Motor neuron (in vitro differentiated cells): ENCODE measurements around the gene STK39. TPM values are rescaled to one million over a fixed set of nuclear protein-coding genes. Genes with fewer than 3 reads are reported as not detected.

Experiments used
- ATAC-seq, 8 experiments: fragments of 200-7000 bp; cut with Tn5 transposase; replicated peaks in 6 of 8; 2 replicates each; pipeline ENCODE4 v1.8.0; 2021; ENCODE audit warnings: mild to moderate bottlenecking in 8 of 8, moderate library complexity in 8 of 8
- H3K27ac ChIP-seq, 2 donors: fragments of 250-450 bp; sonication (Bioruptor Pico); 2 replicates each; pipeline ENCODE4 v1.9.0; 2021; ENCODE audit warnings: antibody characterized with exemption in 2 of 2, mild to moderate bottlenecking in 2 of 2, moderate library complexity in 1 of 2
- H3K4me1 ChIP-seq, 2 donors: fragments of 250-450 bp; sonication (Bioruptor Pico); replicated peaks in 1 of 2; 2 replicates each; pipeline ENCODE4 v1.6.1; 2021; ENCODE audit warnings: antibody characterized with exemption in 2 of 2, mild to moderate bottlenecking in 2 of 2, moderate library complexity in 1 of 2
- H3K4me3 ChIP-seq, 5 donors: fragments of 250-450 bp; sonication (Bioruptor Pico); 2 replicates each; pipeline ENCODE4 v1.9.0; 2021; ENCODE audit warnings: antibody characterized with exemption in 5 of 5, mild to moderate bottlenecking in 5 of 5, moderate library complexity in 4 of 5
- WGBS, 10 experiments: fragments of 450-650 bp; shearing (Covaris generic); methylation state at CpG; one replicate each; pipeline ENCODE4 v1.0.0; 2022; 5-methylcytosine and 5-hydroxymethylcytosine counted together
- in situ Hi-C, 9 experiments: fragments of 400-800 bp; cut with MboI; loops; one replicate each; pipeline ENCODE4 v1.15.0; 2021; ENCODE audit warnings: low sequenced_read_pairs in 9 of 9, low pct_unique_long_range_greater_than_20kb in 2 of 9; ENCODE audit not compliant: unreplicated experiment in 9 of 9
- total RNA-seq, 8 experiments: library from RNA; unstranded; fragments of 300-600 nt; gene quantifications; 2 replicates each; pipeline versions ENCODE4 v1.2.3 to v1.2.4, GENCODE V29; 2022

Gene STK39
- total RNA-seq, 8 experiments from 2014 or later, result 12.3 to 43.3 (median 30.2) TPM

DNA sequence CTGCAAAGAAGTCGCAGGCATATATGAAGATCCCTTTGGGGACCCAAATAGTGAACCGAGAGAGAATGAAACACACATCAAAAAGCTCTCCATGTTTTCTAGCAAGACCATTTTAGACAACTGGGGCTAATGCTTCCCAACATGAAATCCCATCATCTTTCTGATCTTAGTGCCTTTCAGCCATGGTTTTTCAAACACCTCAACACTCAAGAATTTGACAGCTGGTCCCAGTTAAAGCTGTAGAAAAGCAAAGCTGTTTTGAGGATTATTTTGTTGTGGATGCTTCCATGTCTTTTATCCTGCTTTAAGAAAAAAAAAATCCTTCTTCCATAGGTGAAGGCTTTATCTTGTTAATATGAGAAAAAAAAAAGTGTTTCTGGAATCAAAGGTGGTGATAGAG is 259.1 kb downstream of the STK39 start:
- peaks cover 0 to 2% of the 10 kb centered on the region in 2 donors for H3K4me1 ChIP-seq
- no peak for ATAC-seq
- no peak overlapping the region for H3K4me3 ChIP-seq
- no peak overlapping the region for H3K27ac ChIP-seq
- WGBS, 10 experiments, result 71 to 100% (median 100%) methylated on average over 1 to 2 of the region's 2 CpGs; no CpG with 5 or more reads in 3 of the 10 experiments
- in situ Hi-C loops, result no loop called here

DNA sequence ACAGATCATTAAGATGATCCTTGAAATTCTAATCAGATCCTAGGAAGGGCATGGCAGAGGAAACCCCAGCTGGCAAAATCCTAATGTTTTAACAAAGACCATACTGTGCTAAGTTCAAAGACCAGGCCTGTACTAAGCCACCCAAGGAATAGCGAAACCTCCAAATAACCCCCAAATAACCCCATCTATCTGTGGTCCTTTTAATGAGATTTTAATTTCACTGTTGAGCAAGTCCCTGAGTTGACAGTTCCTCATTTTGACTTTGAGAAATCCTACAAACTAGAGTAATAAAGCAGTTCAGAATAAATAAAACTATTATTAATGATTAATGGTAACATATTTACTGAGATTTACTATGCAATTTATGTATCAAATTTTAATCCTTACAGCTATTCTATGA is 259.8 kb downstream of the STK39 start:
- whole genome bisulfite sequencing, 10 experiments, result 92 to 100% (median 100%) methylated on average over 1 of the region's 1 CpG; no CpG with 5 or more reads in 5 of the 10 experiments
- ATAC-seq, result no peak

DNA sequence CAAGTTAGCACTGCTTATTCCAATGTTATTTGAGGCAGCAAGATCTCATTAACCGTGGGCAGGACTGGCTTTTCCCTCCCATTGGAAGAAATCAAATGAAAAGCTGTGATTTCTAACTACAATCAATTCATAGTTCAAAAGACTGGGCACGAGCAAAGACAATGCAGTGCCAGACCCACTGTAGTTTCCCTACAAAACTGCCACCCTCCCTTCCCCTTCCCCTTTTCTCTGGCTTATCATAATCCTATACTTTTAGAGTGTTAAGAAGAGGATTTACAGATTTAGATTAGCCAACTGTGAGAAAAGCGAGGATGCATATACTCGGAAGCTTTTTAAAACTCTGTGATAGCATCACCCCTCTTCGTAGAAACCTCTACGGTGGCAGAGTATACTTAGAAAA is 260.4 kb downstream of the STK39 start:
- no peak for ATAC-seq
- Histone ChIP-seq H3K27ac (no peak overlapping the region), H3K4me1 (peaks cover 0 to 2% of the 10 kb centered on the region in 2 donors), H3K4me3 (no peak overlapping the region)
- 80 to 100% (median 94%) methylated on average over 1 to 6 of the region's 6 CpGs; no CpG with 5 or more reads in 2 of the 10 experiments for WGBS, 10 experiments
- in situ Hi-C loops, result no loop called here

More for the DNA sequence above, 259.8 kb downstream of the STK39 start:
- Histone ChIP-seq H3K27ac (no peak overlapping the region), H3K4me3 (no peak overlapping the region), H3K4me1 (peaks cover 0 to 2% of the 10 kb centered on the region in 2 donors)
- in situ Hi-C loops, result no loop called here

DNA sequence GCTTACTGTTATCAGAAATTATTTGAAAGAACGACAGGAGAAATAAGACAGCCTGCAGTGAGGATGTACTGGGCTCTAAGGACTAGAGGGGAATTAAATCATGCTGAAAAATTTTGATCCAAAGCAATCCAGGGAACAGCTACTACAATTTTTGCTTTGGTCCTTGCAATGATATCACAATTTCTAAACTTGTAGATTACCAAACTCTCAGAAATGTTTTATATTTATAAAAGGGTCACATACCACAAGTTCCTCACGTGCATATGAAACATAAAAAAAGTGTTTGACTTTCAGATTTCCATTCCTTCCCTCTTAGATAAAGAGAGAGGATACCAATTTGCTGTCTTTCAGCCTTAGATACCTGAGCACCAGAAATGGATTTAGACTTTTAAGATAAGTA is 261.2 kb downstream of the STK39 start:
- peaks cover 0 to 2% of the 10 kb centered on the region in 2 donors for H3K4me1 ChIP-seq
- H3K4me3 ChIP-seq, result no peak overlapping the region
- in situ Hi-C loops, result no loop called here
- WGBS, 10 experiments, result 90 to 100% (median 100%) methylated on average over 1 to 2 of the region's 2 CpGs; no CpG with 5 or more reads in 1 of the 10 experiments
- no peak overlapping the region for H3K27ac ChIP-seq
- ATAC-seq, result no peak

DNA sequence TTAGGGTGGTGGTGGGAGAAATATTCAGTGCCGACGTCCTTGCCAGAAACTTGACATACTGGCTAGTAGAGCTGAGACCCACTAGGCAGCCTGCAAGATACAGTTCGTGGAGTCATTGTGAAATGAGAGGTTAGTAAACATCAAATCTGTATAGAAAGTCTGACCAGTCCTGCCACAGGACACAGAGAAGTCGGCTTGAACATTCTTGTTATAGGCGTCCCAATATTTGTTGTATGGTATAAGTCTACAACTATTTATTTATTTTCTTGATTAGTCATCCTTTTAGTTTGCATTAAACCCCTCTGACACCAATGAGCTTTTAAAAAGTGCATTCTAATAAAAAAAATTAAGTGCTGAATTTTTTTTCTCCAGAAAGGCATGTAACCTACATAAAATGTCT is 265.4 kb downstream of the STK39 start:
- ATAC-seq, result no peak
- Histone ChIP-seq H3K27ac (no peak overlapping the region), H3K4me1 (no peaks in the 10 kb centered on the region), H3K4me3 (no peak overlapping the region)
- 60 to 100% (median 88%) methylated on average over 1 to 3 of the region's 5 CpGs; no CpG with 5 or more reads in 2 of the 10 experiments for WGBS, 10 experiments
- in situ Hi-C loops, result no loop called here

DNA sequence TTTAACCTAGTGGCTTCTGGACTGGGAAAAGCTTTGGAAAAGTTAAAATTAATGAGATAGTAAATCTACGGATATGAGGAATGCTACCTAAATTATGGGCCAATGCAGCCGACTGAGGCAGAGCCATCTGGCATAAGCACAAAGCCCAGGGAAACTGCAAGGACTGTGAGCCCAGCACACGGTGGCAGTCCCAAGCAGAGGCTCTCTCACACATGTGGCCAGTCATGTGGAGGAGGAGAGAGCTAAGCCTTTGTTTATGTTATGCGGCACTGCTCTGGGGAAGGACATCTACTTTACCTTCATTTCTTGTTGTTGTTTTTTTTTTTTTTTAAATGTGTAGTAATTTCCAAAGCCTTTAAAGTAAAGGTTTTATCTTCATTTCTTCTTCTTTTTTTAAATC is 267.0 kb downstream of the STK39 start:
- peak in 2 of 8 experiments; percentile 30 to 91 for ATAC-seq
- WGBS, 10 experiments, result 42 to 100% (median 100%) methylated on average over 1 to 4 of the region's 4 CpGs; no CpG with 5 or more reads in 1 of the 10 experiments

DNA sequence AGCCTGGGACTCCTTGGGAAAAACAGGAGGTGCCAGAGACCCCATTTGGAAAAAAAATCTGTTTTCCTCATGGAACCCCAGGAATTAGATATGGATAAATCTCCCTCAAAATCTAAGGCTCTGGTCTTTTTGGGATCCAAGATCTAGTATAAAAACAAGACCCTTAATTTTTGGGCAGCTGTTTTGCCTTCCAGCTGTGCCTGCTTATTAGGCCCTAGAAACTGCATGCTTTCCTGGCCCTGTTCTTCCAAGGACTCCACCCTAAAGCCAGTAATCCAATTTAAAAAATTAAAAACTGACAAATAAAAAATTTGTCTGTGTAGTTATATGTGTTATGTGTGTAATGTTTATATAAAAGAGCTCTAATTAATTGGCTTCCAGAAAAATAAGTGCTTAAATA is 274.6 kb downstream of the STK39 start:
- no peak overlapping the region for H3K27ac ChIP-seq
- H3K4me3 ChIP-seq, result no peak overlapping the region
- no peaks in the 10 kb centered on the region for H3K4me1 ChIP-seq
- ATAC-seq, result no peak
- in situ Hi-C loops, result loop anchor here in 1 of 9 experiments (25.0 kb wide), 1 partner anchor 140 kb away; no protein-coding TSS in a partner anchor

More for the DNA sequence above, 267.0 kb downstream of the STK39 start:
- in situ Hi-C loops, result no loop called here
- H3K27ac ChIP-seq, result no peak overlapping the region
- no peak overlapping the region for H3K4me3 ChIP-seq
- H3K4me1 ChIP-seq, result no peaks in the 10 kb centered on the region

DNA sequence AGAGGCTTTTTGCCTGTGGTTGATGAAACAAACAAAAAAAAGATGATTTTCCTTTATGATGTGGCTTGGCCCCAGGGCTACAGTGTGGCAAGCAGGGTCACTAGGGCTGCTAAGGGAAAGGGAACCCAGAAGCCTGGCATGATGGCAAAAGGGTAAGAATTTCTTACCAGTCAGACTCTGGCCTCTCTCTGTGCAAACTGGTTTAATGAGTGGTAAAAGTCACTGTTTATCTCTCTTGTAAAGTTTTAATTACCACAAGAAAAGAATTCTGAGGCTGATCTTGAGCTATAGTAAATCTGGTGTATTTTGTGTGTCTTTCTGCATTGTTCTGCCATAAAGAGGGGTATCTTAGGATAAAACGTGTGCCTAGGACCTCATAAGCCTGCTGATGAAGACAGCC is 275.4 kb downstream of the STK39 start:
- ATAC-seq, result no peak
- in situ Hi-C loops, result loop anchor here in 1 of 9 experiments (25.0 kb wide), 1 partner anchor 140 kb away; no protein-coding TSS in a partner anchor

DNA sequence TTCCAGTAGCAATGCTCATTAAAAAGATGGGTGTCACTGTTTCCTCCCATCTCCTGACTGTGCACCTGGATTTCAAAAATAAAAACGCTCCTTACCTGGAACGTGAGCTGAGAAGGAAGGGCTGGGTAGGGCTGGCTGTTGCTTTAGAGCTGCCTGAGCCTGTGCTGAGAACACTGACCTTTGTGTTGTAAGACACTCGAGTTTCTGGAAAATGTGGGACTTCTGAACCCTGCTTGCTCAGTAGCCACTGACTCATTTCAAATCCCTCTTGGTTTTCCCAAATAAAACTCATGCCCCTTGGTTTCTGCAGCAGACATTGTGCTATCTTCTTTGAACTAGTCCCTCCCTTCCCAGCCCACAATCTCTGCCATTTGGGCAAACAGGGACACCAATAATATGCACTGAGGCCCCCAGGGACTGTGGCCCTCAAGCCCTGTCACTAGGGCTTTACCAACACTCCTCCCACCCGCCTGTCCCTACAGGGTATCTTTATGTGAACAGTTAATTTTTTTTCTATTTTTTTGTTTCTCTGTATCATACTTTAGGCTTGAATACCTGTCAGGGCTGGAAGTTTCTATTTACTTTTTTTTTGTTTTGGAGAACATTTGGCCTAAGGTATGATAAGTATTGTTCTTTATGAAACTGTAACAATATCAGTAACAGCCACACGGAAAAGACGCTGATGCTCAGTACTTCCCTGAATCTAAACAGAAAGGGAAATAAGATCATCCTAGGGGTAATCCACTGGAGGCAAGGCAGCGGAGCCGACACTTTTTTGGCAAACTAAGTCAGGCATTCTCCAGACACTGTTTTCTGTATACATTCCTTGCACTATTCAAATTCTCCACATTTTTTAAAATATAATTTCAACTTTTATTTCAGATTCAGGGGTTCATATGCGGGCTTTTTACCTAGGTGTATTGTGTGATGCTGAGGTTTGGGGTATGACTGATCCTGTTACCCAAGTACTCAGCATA is 280.2 kb downstream of the STK39 start:
- no peak for ATAC-seq
- in situ Hi-C loops, result loop anchor here in 3 of 9 experiments (10.0 to 25.0 kb wide), 2 partner anchors 145 to 148 kb away; no protein-coding TSS in a partner anchor
- WGBS, 10 experiments, result 80 to 100% (median 95%) methylated on average over 3 to 9 of the region's 9 CpGs; no CpG with 5 or more reads in 1 of the 10 experiments
- peaks cover 9 to 26% of the 10 kb centered on the region in 2 donors for H3K4me1 ChIP-seq
- no peak overlapping the region for H3K4me3 ChIP-seq
- no peak overlapping the region for H3K27ac ChIP-seq

More for the DNA sequence above, 275.4 kb downstream of the STK39 start:
- WGBS, 10 experiments, result 83 to 100% (median 100%) methylated on average over 1 of the region's 1 CpG; no CpG with 5 or more reads in 6 of the 10 experiments
- H3K4me3 ChIP-seq, result no peak overlapping the region
- H3K4me1 ChIP-seq, result peaks cover 2 to 3% of the 10 kb centered on the region in 2 donors
- no peak overlapping the region for H3K27ac ChIP-seq

DNA sequence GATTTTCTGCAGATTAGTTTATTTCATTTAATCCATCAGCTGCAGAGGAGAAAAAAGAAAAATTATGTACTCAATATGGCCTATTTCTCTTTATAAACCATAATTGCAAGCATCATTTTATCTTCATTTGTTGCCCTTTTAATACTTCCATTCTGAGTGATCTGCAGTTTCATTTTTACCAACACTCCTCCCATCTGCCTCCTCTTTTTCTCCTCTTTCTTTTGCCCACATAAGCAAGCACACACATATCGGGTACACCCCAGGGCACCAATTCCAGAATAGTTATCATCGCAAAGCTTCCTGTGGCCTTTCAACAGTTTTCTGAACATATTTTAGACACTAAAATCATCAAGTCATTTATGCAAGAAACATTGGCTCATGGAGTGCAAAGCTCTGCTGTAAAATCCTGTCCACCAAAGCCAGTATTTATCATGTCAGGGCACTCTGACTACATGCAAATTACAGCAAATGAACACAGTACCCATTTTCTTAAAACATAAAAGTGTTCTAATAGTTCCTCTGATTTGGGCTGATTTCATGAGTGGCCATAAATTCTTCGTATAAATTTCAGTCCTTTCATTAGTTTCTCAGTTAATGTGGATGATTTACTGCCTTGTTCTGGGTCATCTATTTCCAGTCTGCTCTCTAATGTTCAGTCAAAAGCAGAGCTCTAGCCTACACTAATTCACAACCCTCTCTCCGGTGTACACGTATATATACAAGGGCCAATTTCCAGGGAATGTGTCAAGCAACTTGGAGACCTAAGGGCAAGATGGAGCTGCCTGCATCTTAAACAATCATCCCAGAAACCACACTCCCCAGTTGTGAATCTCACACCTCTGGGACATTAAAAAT is 281.3 kb downstream of the STK39 start:
- Histone ChIP-seq H3K4me3 (no peak overlapping the region), H3K4me1 (peaks cover 18 to 26% of the 10 kb centered on the region in 2 donors), H3K27ac (no peak overlapping the region)
- ATAC-seq, result peak in 5 of 8 experiments; percentile 59 to 84 (median 80)
- WGBS, 10 experiments, result 30 to 100% (median 79%) methylated on average over 1 to 5 of the region's 5 CpGs
- in situ Hi-C loops, result loop anchor here in 3 of 9 experiments (10.0 to 25.0 kb wide), 2 partner anchors 146 to 149 kb away; no protein-coding TSS in a partner anchor

DNA sequence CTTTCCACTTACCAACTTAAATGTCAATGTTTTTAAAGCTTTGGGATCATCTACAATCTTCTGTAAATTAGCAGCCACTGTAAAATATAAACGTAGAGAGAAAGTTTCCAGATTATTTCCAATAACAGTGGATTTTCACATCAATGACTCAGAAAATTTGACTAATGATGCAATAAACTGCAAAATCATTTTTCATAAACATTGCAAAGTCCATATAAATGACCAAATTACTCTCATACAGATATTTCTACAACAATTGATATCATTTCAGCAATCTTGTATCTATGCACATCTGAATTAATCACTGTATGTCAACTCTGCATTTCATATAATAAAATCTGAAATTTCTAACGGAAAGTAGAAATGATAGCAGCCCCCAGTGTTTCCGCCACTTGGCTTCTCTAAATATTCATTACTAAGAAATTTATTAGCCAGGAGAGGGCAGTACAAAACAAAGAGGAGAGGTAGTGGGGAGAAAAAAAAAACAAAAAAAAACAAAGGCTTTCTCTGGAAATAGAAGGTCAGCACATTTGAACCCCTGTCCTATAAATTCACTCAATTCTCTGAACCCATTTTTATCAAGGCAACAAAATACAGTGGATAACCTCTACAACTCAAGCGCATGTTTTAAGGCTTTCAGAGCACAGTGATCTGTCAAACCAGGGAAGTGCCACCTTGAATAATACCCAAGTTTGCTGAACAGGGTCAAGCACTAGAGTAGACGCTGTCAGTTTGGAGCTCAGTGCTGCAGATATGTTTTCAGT is 282.6 kb downstream of the STK39 start:
- no peak overlapping the region for H3K4me3 ChIP-seq
- peak in 5 of 8 experiments; percentile 39 to 69 (median 66) for ATAC-seq
- 71 to 93% (median 80%) methylated on average over 1 to 5 of the region's 5 CpGs for WGBS, 10 experiments
- peaks cover 18 to 26% of the 10 kb centered on the region in 2 donors for H3K4me1 ChIP-seq
- in situ Hi-C loops, result loop anchor here in 3 of 9 experiments (10.0 to 25.0 kb wide), 2 partner anchors 147 to 150 kb away; no protein-coding TSS in a partner anchor
- H3K27ac ChIP-seq, result no peak overlapping the region
